GM23248 (cell line): Measurements from ENCODE around the gene SSBP2.

Source experiments
- EZH2 ChIP-seq: fragments of 200-600 bp; sonication (generic); IDR thresholded peaks from 2 replicates; pipeline ENCODE4 v1.6.1; 2018; ENCODE audit warnings: antibody characterized with exemption, mild to moderate bottlenecking; ENCODE audit not compliant: insufficient read depth, poor library complexity, severe bottlenecking
- EZH2phosphoT487 ChIP-seq: fragments of 200-600 bp; sonication (generic); IDR thresholded peaks from 2 replicates; pipeline ENCODE4 v1.6.1; 2018; ENCODE audit warnings: antibody characterized with exemption, moderate library complexity, mild to moderate bottlenecking, low read depth; ENCODE audit not compliant: insufficient read depth

- TF ChIP-seq EZH2phosphoT487 (no peak), EZH2 (no peak)
These were observed 119.8 kb downstream of the SSBP2 start for GRCh38 chr5:81631124-81631523.
